Subcutaneous adipose tissue (tissue), 4 donors: ENCODE results near the gene ACTN2. TPM values are rescaled to one million over a fixed set of nuclear protein-coding genes. Genes with fewer than 3 reads are reported as not detected.

Experiments
- CTCF ChIP-seq: fragments of 450-650 bp; IDR thresholded peaks from one replicate; pipeline ENCODE4 v1.5.1; 2016; ENCODE audit warnings: low read depth, mild to moderate bottlenecking, control low read depth, antibody characterized with exemption, moderate library complexity
- total RNA-seq, 4 donors: library from RNA; depleted of rRNA; stranded (reverse); fragments of >200 nt; gene quantifications; one replicate each; pipeline ENCODE4 v1.1.0, GENCODE V29; 2016

Gene ACTN2
- total RNA-seq, 4 donors from 2014 or later: 0.22 to 1.7 (median 0.57) TPM; not detected in 1

- no peak for TF ChIP-seq CTCF
Observed at GRCh38 chr1:236760480-236760879, 74.2 kb downstream of the ACTN2 start.

- TF ChIP-seq CTCF: no peak
Observed at GRCh38 chr1:236760986-236761385, 74.7 kb downstream of the ACTN2 start.

- TF ChIP-seq CTCF: no peak
Observed at GRCh38 chr1:236761397-236762132, 75.3 kb downstream of the ACTN2 start.

GRCh38 chr1:236762410-236762809 is 76.1 kb downstream of the ACTN2 start:
- TF ChIP-seq CTCF: no peak

- TF ChIP-seq CTCF: no peak
Observed at GRCh38 chr1:236765831-236766230, 79.5 kb downstream of the ACTN2 start.

- no peak for TF ChIP-seq CTCF
Observed at GRCh38 chr1:236766506-236766905, 80.2 kb downstream of the ACTN2 start.

GRCh38 chr1:236767276-236767675 is 81.0 kb downstream of the ACTN2 start:
- TF ChIP-seq CTCF: no peak
